Neural cell (in vitro differentiated cells): ENCODE measurements around the gene HEBP1. TPM values are rescaled to one million over a fixed set of nuclear protein-coding genes. Genes with fewer than 3 reads are reported as not detected.

Source experiments
- H2AFZ ChIP-seq: fragments of 200-600, 300-800 bp; sonication (generic), shearing (Covaris generic); 2 replicates; pipeline ENCODE4 v1.6.0; 2014; ENCODE audit warnings: low read depth, mild to moderate bottlenecking, antibody characterized with exemption, low read length, moderate library complexity
- H3F3A ChIP-seq: fragments of 200-600 bp; shearing (Covaris generic); 2 replicates; pipeline ENCODE4 v1.6.1; 2016; ENCODE audit warnings: mild to moderate bottlenecking, moderate library complexity, mixed read lengths, antibody characterized with exemption, low read length; ENCODE audit not compliant: insufficient read depth, poor library complexity, severe bottlenecking
- H3K27ac ChIP-seq: fragments of 200-600, 300-800 bp; sonication (generic), shearing (Covaris generic); 2 replicates; pipeline ENCODE4 v1.5.1; 2014; ENCODE audit warnings: mild to moderate bottlenecking, low read length, moderate library complexity
- H3K27me3 ChIP-seq: fragments of 300-800, 200-600 bp; sonication (generic), shearing (Covaris generic); 2 replicates; pipeline ENCODE4 v1.6.0; 2014; ENCODE audit warnings: mild to moderate bottlenecking, low read depth, low read length, moderate library complexity; ENCODE audit not compliant: insufficient read depth
- H3K36me3 ChIP-seq: fragments of 300-800, 200-600 bp; sonication (generic), shearing (Covaris generic); 2 replicates; pipeline ENCODE4 v1.5.1; 2014; ENCODE audit warnings: mild to moderate bottlenecking, antibody characterized with exemption, low read length, moderate library complexity; ENCODE audit not compliant: insufficient read depth
- H3K4me2 ChIP-seq: fragments of 300-800, 200-600 bp; sonication (generic), shearing (Covaris generic); 2 replicates; pipeline ENCODE4 v1.6.0; 2014; ENCODE audit warnings: mild to moderate bottlenecking, low read length
- H3K4me3 ChIP-seq: fragments of 300-800, 200-600 bp; sonication (generic), shearing (Covaris generic); 2 replicates; pipeline ENCODE4 v1.5.1; 2014; ENCODE audit warnings: mild to moderate bottlenecking, low read length, moderate library complexity
- H3K79me2 ChIP-seq: fragments of 200-600 bp; shearing (Covaris generic); replicated peaks from 2 replicates; pipeline ENCODE4 v1.6.0; 2014; ENCODE audit warnings: mild to moderate bottlenecking, low read length, moderate library complexity; ENCODE audit not compliant: insufficient read depth
- H3K9ac ChIP-seq: fragments of 300-800, 200-600 bp; sonication (generic), shearing (Covaris generic); 2 replicates; pipeline ENCODE4 v1.6.1; 2016; ENCODE audit warnings: mild to moderate bottlenecking, low read length, mixed read lengths
- H3K9me2 ChIP-seq: fragments of 200-600 bp; shearing (Covaris generic); 2 replicates; pipeline ENCODE4 v1.6.1; 2016; ENCODE audit warnings: mild to moderate bottlenecking, low read length, mixed read lengths; ENCODE audit not compliant: insufficient read depth
- H3K9me3 ChIP-seq: fragments of 200-600, 300-800 bp; sonication (generic), shearing (Covaris generic); 2 replicates; pipeline ENCODE4 v1.6.1; 2016; ENCODE audit warnings: mild to moderate bottlenecking, mixed run types, low read length, moderate library complexity, mixed read lengths
- H4K20me1 ChIP-seq: fragments of 200-600 bp; shearing (Covaris generic); 2 replicates; pipeline ENCODE4 v1.6.1; 2016; ENCODE audit warnings: mild to moderate bottlenecking, mixed run types; ENCODE audit not compliant: insufficient read depth
- EP300 ChIP-seq: fragments of 450-650 bp; conservative IDR thresholded peaks from 2 replicates; pipeline ENCODE4 v1.6.1; 2014; ENCODE audit warnings: antibody characterized with exemption, mild to moderate bottlenecking, moderate library complexity; ENCODE audit not compliant: poor library complexity, severe bottlenecking
- EZH2 ChIP-seq: fragments of 200-600, 300-800 bp; shearing (Covaris generic), sonication (generic); IDR thresholded peaks from 2 replicates; pipeline ENCODE4 v1.6.1; 2014; ENCODE audit warnings: antibody characterized with exemption, low read length, borderline replicate concordance, mild to moderate bottlenecking; ENCODE audit not compliant: insufficient read depth, poor library complexity, severe bottlenecking
- MXI1 ChIP-seq: fragments of 450-650 bp; conservative IDR thresholded peaks from 2 replicates; pipeline ENCODE4 v1.6.1; 2014; ENCODE audit warnings: antibody characterized with exemption, mild to moderate bottlenecking; ENCODE audit not compliant: poor library complexity, severe bottlenecking
- POLR2AphosphoS5 ChIP-seq: IDR thresholded peaks from 2 replicates; pipeline ENCODE4 v1.6.1; 2012
- RAD21 ChIP-seq: fragments of 450-650 bp; conservative IDR thresholded peaks from 2 replicates; pipeline ENCODE4 v1.6.1; 2014; ENCODE audit warnings: antibody characterized with exemption, mild to moderate bottlenecking, moderate library complexity
- SMC3 ChIP-seq: fragments of 450-650 bp; conservative IDR thresholded peaks from 2 replicates; pipeline ENCODE4 v1.6.1; 2014; ENCODE audit warnings: antibody characterized with exemption, mild to moderate bottlenecking, moderate library complexity; ENCODE audit not compliant: poor library complexity
- TAF1 ChIP-seq: IDR thresholded peaks from 2 replicates; pipeline ENCODE4 v1.6.1; 2012; ENCODE audit warnings: low read depth
- polyA plus RNA-seq: library from polyadenylated mRNA; depleted of rRNA; stranded (reverse); fragments of >200 nt; gene quantifications from 2 replicates; pipeline ENCODE4 v1.2.3, GENCODE V29; 2014
- TF ChIP-seq, protein P1 (sequence below): fragments of 450-650 bp; IDR thresholded peaks from 2 replicates; pipeline ENCODE4 v1.5.1; 2014; ENCODE audit warnings: antibody characterized with exemption, mild to moderate bottlenecking, moderate library complexity; ENCODE audit not compliant: poor library complexity, severe bottlenecking
- TF ChIP-seq, protein P2 (sequence below): IDR thresholded peaks from 2 replicates; pipeline ENCODE4 v1.6.1; 2012; ENCODE audit warnings: borderline replicate concordance

Gene HEBP1
- polyA plus RNA-seq, 1 donor from 2014 or later, result 1.2 TPM

- Histone ChIP-seq H4K20me1 (no peaks in the 10 kb centered on the region), H3K36me3 (no peaks in the 10 kb centered on the region), H3K9ac (no peak overlapping the region), H3K9me3 (no peaks in the 10 kb centered on the region), H3K9me2 (no peaks in the 10 kb centered on the region), H3K4me2 (no peak overlapping the region), H3F3A (no peaks in the 10 kb centered on the region), H3K27ac (no peak overlapping the region), H3K27me3 (no peaks in the 10 kb centered on the region), H3K4me3 (no peak overlapping the region), H3K79me2 (no peaks in the 10 kb centered on the region), H2AFZ (no peak overlapping the region)
- TF ChIP-seq TAF1, result no peak
- TF ChIP-seq, protein P1, sequence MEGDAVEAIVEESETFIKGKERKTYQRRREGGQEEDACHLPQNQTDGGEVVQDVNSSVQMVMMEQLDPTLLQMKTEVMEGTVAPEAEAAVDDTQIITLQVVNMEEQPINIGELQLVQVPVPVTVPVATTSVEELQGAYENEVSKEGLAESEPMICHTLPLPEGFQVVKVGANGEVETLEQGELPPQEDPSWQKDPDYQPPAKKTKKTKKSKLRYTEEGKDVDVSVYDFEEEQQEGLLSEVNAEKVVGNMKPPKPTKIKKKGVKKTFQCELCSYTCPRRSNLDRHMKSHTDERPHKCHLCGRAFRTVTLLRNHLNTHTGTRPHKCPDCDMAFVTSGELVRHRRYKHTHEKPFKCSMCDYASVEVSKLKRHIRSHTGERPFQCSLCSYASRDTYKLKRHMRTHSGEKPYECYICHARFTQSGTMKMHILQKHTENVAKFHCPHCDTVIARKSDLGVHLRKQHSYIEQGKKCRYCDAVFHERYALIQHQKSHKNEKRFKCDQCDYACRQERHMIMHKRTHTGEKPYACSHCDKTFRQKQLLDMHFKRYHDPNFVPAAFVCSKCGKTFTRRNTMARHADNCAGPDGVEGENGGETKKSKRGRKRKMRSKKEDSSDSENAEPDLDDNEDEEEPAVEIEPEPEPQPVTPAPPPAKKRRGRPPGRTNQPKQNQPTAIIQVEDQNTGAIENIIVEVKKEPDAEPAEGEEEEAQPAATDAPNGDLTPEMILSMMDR, result no peak
- TF ChIP-seq SMC3, result no peak
- no peak for TF ChIP-seq EZH2
- TF ChIP-seq, protein P2, sequence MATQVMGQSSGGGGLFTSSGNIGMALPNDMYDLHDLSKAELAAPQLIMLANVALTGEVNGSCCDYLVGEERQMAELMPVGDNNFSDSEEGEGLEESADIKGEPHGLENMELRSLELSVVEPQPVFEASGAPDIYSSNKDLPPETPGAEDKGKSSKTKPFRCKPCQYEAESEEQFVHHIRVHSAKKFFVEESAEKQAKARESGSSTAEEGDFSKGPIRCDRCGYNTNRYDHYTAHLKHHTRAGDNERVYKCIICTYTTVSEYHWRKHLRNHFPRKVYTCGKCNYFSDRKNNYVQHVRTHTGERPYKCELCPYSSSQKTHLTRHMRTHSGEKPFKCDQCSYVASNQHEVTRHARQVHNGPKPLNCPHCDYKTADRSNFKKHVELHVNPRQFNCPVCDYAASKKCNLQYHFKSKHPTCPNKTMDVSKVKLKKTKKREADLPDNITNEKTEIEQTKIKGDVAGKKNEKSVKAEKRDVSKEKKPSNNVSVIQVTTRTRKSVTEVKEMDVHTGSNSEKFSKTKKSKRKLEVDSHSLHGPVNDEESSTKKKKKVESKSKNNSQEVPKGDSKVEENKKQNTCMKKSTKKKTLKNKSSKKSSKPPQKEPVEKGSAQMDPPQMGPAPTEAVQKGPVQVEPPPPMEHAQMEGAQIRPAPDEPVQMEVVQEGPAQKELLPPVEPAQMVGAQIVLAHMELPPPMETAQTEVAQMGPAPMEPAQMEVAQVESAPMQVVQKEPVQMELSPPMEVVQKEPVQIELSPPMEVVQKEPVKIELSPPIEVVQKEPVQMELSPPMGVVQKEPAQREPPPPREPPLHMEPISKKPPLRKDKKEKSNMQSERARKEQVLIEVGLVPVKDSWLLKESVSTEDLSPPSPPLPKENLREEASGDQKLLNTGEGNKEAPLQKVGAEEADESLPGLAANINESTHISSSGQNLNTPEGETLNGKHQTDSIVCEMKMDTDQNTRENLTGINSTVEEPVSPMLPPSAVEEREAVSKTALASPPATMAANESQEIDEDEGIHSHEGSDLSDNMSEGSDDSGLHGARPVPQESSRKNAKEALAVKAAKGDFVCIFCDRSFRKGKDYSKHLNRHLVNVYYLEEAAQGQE, result no peak
- no peak for TF ChIP-seq EP300
- no peak for TF ChIP-seq RAD21
- TF ChIP-seq POLR2AphosphoS5, result no peak
- TF ChIP-seq MXI1, result no peak
Measured at GRCh38 chr12:12964255-12964654, 35.8 kb downstream of the HEBP1 start.

GRCh38 chr12:12960639-12961209 lies 39.3 kb downstream of the HEBP1 start:
- Histone ChIP-seq H3K36me3 (no peaks in the 10 kb centered on the region), H2AFZ (no peak overlapping the region), H4K20me1 (no peaks in the 10 kb centered on the region), H3K9ac (no peak overlapping the region), H3K79me2 (no peaks in the 10 kb centered on the region), H3F3A (no peaks in the 10 kb centered on the region), H3K9me2 (no peaks in the 10 kb centered on the region), H3K4me2 (no peak overlapping the region), H3K9me3 (no peaks in the 10 kb centered on the region), H3K4me3 (no peak overlapping the region), H3K27ac (no peak overlapping the region), H3K27me3 (no peaks in the 10 kb centered on the region)
- TF ChIP-seq EZH2 (no peak), MXI1 (no peak), RAD21 (no peak), SMC3 (no peak), TAF1 (no peak), POLR2AphosphoS5 (no peak), EP300 (no peak)
- TF ChIP-seq, protein P2, result no peak
- TF ChIP-seq, protein P1, result no peak
